Activated naive CD4-positive, alpha-beta T cell treated with anti-CD3 and anti-CD28 coated beads, Interleukin-2, amount 50 U/mL, for 72 hours (primary cell): ENCODE data around the gene PLSCR3. TPM values are rescaled to one million over a fixed set of nuclear protein-coding genes. Genes with fewer than 3 reads are reported as not detected.
A peak's percentile ranks its signal among the peaks of the same experiment; 100 is the strongest.

ENCODE experiments used
- ATAC-seq, 2 donors: fragments of 150-1000 bp; cut with Tn5 transposase; 2 replicates each; pipeline ENCODE4 v1.10.0; 2021; ENCODE audit warnings: mild to moderate bottlenecking in 2 of 2, moderate library complexity in 2 of 2
- DNase-seq, 2 donors: peaks; one replicate each; pipeline ENCODE4 v3.0.0; 2021 to 2022; ENCODE audit warnings: low spot score in 2 of 2
- H3K27ac Mint-ChIP-seq, 2 donors: one replicate each; pipeline ENCODE4 v1.8.0; 2022; ENCODE audit warnings: mild to moderate bottlenecking in 2 of 2, mixed read lengths in 2 of 2
- H3K36me3 Mint-ChIP-seq, 2 donors: one replicate each; pipeline ENCODE4 v1.8.0; 2022; ENCODE audit warnings: mixed read lengths in 2 of 2
- H3K9me3 Mint-ChIP-seq, 2 donors: one replicate each; pipeline ENCODE4 v1.8.0; 2022; ENCODE audit warnings: mixed read lengths in 2 of 2
- total RNA-seq, 2 donors: library from RNA; stranded (reverse); gene quantifications; one replicate each; pipeline ENCODE4 v1.2.3, GENCODE V29; 2022

PLSCR3 gene
- total RNA-seq, result 10 to 100 TPM; 58.2 to 77.5 TPM

GRCh38 chr17:7394452-7395191 is at the start of gene PLSCR3:
Gene PLSCR3 (minus strand): TSS chr17:7394525. CDS start chr17:7394110, 415 bp downstream.
- ATAC-seq, result peak; percentile 88 to 90
- Mint-ChIP-seq H3K36me3 (peaks cover 9 to 19% of the 10 kb centered on the region in 2 donors), H3K27ac (peak within 1 kb of the TSS; percentile 86 to 95), H3K9me3 (no peaks in the 10 kb centered on the region)
- DNase-seq, result peak; percentile 88 to 90

GRCh38 chr17:7443499-7444485 is 49.5 kb upstream of the PLSCR3 start:
- Mint-ChIP-seq H3K27ac (no peak overlapping the region), H3K36me3 (peaks cover 3 to 16% of the 10 kb centered on the region in 2 donors), H3K9me3 (no peaks in the 10 kb centered on the region)
- ATAC-seq, result no peak
- DNase-seq, result no peak

- Mint-ChIP-seq H3K9me3 (no peaks in the 10 kb centered on the region), H3K27ac (no peak overlapping the region), H3K36me3 (peaks cover 8 to 27% of the 10 kb centered on the region in 2 donors)
- no peak for DNase-seq
- no peak for ATAC-seq
These were observed 47.8 kb upstream of the PLSCR3 start for GRCh38 chr17:7442142-7442541.

- ATAC-seq, result no peak
- no peaks in the 10 kb centered on the region for H3K9me3 Mint-ChIP-seq
- peaks cover 8 to 27% of the 10 kb centered on the region in 2 donors for H3K36me3 Mint-ChIP-seq
These were observed 46.9 kb upstream of the PLSCR3 start for GRCh38 chr17:7441266-7441665.

GRCh38 chr17:7440834-7441195 is 46.5 kb upstream of the PLSCR3 start:
- Mint-ChIP-seq H3K9me3 (no peaks in the 10 kb centered on the region), H3K27ac (no peak overlapping the region), H3K36me3 (peaks cover 8 to 27% of the 10 kb centered on the region in 2 donors)
- DNase-seq (no peak), ATAC-seq (no peak)

More at GRCh38 chr17:7441266-7441665, 46.9 kb upstream of the PLSCR3 start:
- no peak for DNase-seq
- no peak overlapping the region for H3K27ac Mint-ChIP-seq

GRCh38 chr17:7440113-7440833 is 45.9 kb upstream of the PLSCR3 start:
- DNase-seq (peak in 1 of 2 donors; percentile 54), ATAC-seq (no peak)
- peak overlapping the region in 1 of 2 donors; percentile 68 for H3K27ac Mint-ChIP-seq

GRCh38 chr17:7439462-7440112 is 45.3 kb upstream of the PLSCR3 start, which contains the start of gene FGF11:
Gene FGF11 (plus strand): TSS chr17:7439512. CDS start chr17:7439621, 109 bp downstream.
- DNase-seq, result no peak
- peak within 1 kb of the TSS in 1 of 2 donors; percentile 68 for H3K27ac Mint-ChIP-seq
- no peak for ATAC-seq
- H3K9me3 Mint-ChIP-seq, result no peaks in the 10 kb centered on the region
- H3K36me3 Mint-ChIP-seq, result peaks cover 8 to 27% of the 10 kb centered on the region in 2 donors

More at GRCh38 chr17:7440113-7440833, 45.9 kb upstream of the PLSCR3 start:
- Mint-ChIP-seq H3K36me3 (peaks cover 8 to 27% of the 10 kb centered on the region in 2 donors), H3K9me3 (no peaks in the 10 kb centered on the region)

- Mint-ChIP-seq H3K27ac (peak overlapping the region in 1 of 2 donors; percentile 57), H3K9me3 (no peaks in the 10 kb centered on the region), H3K36me3 (peaks cover 8 to 25% of the 10 kb centered on the region in 2 donors)
- ATAC-seq, result no peak
- DNase-seq, result no peak
These were observed 44.5 kb upstream of the PLSCR3 start for GRCh38 chr17:7438656-7439460.

- peak in 1 of 2 donors; percentile 87 for DNase-seq
- peak in 1 of 2 donors; percentile 31 for ATAC-seq
- H3K36me3 Mint-ChIP-seq, result peaks cover 8 to 17% of the 10 kb centered on the region in 2 donors
- peak overlapping the region in 1 of 2 donors; percentile 86 for H3K27ac Mint-ChIP-seq
- H3K9me3 Mint-ChIP-seq, result no peaks in the 10 kb centered on the region
These were observed 43.8 kb upstream of the PLSCR3 start for GRCh38 chr17:7437950-7438614.

GRCh38 chr17:7437369-7437863 is 43.1 kb upstream of the PLSCR3 start:
- peak overlapping the region in 1 of 2 donors; percentile 86 for H3K27ac Mint-ChIP-seq
- peaks cover 8 to 17% of the 10 kb centered on the region in 2 donors for H3K36me3 Mint-ChIP-seq
- H3K9me3 Mint-ChIP-seq, result no peaks in the 10 kb centered on the region
- ATAC-seq (no peak), DNase-seq (no peak)

GRCh38 chr17:7436556-7437368 is 42.4 kb upstream of the PLSCR3 start:
- H3K9me3 Mint-ChIP-seq, result no peaks in the 10 kb centered on the region
- peaks cover 8 to 17% of the 10 kb centered on the region in 2 donors for H3K36me3 Mint-ChIP-seq
- DNase-seq (peak; percentile 86 to 87), ATAC-seq (peak; percentile 73 to 75)
- peak overlapping the region; percentile 93 to 95 for H3K27ac Mint-ChIP-seq

GRCh38 chr17:7435676-7436555 is 41.6 kb upstream of the PLSCR3 start:
- H3K27ac Mint-ChIP-seq, result peak overlapping the region; percentile 93 to 95
- ATAC-seq (peak; percentile 37 to 46), DNase-seq (peak; percentile 66 to 76)
- peaks cover 8 to 17% of the 10 kb centered on the region in 2 donors for H3K36me3 Mint-ChIP-seq
- no peaks in the 10 kb centered on the region for H3K9me3 Mint-ChIP-seq

GRCh38 chr17:7432296-7432695 is 38.0 kb upstream of the PLSCR3 start:
- ATAC-seq (no peak), DNase-seq (no peak)
- Mint-ChIP-seq H3K27ac (peak overlapping the region in 1 of 2 donors; percentile 12), H3K36me3 (no peaks in the 10 kb centered on the region), H3K9me3 (no peaks in the 10 kb centered on the region)
